ENCODE data around the gene TMEM174.

Gene TMEM174

DNA sequence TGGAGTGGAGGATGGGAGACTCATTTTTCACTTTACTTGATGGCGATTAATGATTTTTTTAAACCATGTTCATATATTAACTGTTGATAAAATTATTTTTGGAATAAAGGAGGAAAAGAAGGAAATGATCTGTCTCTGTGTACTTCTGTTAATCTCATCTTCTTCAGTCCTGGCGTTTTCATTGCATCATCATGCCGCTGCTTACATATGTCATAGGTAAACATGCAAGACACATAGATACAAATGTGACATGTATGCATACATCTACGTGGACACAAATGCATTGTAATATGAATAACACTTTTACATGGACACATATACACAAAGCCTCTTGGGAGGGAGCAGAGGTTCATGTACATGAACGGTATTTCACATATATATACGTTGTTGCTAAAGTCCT is 10.0 kb downstream of the TMEM174 start:
- DNase-seq (ENCODE audit: extremely low read depth, low read depth) = no peak
- TF ChIP-seq, protein P1, sequence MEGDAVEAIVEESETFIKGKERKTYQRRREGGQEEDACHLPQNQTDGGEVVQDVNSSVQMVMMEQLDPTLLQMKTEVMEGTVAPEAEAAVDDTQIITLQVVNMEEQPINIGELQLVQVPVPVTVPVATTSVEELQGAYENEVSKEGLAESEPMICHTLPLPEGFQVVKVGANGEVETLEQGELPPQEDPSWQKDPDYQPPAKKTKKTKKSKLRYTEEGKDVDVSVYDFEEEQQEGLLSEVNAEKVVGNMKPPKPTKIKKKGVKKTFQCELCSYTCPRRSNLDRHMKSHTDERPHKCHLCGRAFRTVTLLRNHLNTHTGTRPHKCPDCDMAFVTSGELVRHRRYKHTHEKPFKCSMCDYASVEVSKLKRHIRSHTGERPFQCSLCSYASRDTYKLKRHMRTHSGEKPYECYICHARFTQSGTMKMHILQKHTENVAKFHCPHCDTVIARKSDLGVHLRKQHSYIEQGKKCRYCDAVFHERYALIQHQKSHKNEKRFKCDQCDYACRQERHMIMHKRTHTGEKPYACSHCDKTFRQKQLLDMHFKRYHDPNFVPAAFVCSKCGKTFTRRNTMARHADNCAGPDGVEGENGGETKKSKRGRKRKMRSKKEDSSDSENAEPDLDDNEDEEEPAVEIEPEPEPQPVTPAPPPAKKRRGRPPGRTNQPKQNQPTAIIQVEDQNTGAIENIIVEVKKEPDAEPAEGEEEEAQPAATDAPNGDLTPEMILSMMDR (IDR thresholded peaks at IDR 0.05; ENCODE audit: low read depth, low read length) = no peak

DNA sequence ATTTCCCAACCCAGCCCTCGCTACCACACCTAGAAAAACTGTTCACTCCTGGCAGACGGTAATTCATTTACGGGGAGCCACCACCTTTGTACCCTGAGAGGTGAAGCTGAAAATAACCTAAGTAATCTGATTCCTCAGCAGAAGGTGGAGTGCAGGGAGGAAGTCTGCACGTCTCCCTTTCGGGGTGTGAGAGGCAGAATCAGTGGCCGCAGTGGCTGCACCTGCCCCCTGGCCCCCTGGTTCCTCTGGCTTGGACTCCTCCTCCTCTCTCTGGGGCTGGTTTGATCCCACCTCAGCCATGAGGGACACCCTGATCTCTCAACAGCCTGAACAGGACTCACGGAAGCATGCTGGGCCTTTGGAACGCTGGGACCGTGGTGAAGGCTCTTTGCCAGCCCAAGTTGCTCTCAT is 10.5 kb downstream of the TMEM174 start:
- DNase-seq (ENCODE audit: extremely low read depth, low read depth) = no peak
- TF ChIP-seq, protein P1 (IDR thresholded peaks at IDR 0.05; ENCODE audit: low read depth, low read length) = no peak

DNA sequence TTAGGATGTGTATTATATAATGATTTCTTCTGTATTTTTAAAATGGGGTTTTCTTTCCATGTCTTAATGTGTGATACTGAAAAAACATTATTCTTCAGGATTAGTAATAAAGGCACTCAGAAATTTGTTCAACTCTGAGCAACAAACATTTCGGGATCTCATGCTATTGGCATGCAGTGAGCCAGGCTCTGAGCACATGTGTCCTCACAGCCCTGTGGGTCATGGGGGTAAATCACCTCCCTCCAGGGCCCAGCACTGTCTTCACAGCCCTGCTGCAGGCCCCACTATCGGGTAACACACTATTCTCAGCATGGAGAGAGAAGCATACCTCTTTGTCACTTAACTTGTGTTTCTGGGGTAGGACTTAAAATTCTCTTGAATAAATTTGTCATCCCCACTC is 14.0 kb downstream of the TMEM174 start:
- DNase-seq (ENCODE audit: extremely low read depth, low read depth) = no peak
- TF ChIP-seq, protein P1 (IDR thresholded peaks at IDR 0.05; ENCODE audit: low read depth, low read length) = no peak

DNA sequence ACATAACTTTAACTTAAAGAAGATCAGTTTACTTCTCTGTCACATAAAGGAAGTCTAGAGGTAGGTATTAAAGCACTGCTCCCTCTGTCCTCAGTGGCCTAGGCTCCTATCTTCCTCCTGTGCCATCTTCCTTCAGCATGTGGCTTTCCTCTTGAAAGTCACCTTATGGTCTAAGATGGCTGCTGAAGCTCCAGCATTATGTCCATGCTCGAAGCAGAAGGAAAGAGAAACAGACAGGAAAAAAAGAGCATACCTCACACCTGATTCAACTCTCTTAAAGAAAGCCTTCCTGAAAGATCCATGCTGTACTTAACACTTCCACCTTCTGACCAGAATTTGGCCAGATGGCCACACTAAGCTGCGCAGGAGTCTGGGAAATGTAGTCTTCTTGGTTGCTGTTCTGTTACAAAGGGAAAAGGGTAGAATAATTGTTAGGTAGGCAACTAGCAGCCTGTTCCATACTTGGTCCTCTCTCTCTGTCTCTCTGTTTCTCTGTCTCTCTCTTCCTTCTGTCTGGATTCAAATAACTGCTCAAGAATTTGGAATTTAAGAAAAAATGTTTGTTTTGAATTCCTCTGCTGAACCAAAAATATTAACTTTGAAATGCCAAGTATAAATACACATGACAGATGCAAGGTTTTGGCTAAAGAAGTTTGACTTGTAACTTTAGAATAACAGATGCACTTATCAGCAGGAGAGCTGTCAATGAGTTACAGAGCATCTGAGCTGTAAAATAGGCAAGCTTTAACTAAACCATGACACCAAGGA is 16.0 kb downstream of the TMEM174 start:
- peak; percentile 49 for DNase-seq (ENCODE audit: extremely low read depth, low read depth)
- TF ChIP-seq, protein P1 (IDR thresholded peaks at IDR 0.05; ENCODE audit: low read depth, low read length) = no peak

DNA sequence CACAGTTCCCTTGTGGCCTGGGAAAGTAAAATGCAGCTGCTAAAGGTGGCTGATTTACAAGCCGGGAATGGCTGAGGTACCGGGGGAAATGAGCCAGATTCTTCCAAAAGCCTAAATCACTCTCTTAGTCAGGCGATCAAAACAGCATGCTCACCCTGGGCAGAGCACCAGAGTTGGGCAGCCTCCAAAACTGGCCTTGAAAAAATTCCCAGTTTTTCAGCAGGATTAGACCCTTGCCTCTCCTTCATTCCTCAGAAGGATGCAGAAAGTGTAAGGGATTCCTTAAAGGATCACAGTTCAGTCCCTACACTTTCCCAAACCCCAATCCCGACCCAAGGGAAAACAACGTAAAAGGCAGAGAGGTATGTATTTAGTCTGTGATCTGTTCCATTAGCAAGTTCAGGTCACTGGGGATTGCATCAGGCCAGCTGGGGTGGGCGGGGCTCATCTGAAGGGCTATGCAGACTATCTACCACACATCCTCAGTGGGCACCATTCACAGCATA is 16.9 kb downstream of the TMEM174 start:
- TF ChIP-seq, protein P1 (IDR thresholded peaks at IDR 0.05; ENCODE audit: low read depth, low read length) = no peak
- DNase-seq (ENCODE audit: extremely low read depth, low read depth) = peak; percentile 73

DNA sequence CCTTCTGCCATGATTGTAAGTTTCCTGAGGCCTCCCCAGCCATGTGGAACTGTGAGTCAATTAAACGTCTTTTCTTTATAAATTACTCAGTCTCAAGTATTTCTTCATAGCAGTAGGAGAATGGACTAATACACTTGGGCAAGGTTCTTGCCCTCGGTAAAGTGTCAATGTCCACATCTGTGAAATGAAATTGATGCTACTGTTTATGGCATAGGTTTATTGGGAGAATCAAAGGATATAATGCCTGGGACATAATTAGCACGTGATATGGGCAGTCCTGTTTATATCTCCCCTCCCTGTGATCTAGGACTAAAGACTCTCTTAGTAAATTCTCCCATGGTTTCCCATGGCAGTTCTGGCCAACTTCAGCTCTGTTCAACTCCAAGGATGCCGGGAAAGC is 19.4 kb downstream of the TMEM174 start:
- DNase-seq (ENCODE audit: extremely low read depth, low read depth) = no peak
- TF ChIP-seq, protein P1 (IDR thresholded peaks at IDR 0.05; ENCODE audit: low read depth, low read length) = no peak

DNA sequence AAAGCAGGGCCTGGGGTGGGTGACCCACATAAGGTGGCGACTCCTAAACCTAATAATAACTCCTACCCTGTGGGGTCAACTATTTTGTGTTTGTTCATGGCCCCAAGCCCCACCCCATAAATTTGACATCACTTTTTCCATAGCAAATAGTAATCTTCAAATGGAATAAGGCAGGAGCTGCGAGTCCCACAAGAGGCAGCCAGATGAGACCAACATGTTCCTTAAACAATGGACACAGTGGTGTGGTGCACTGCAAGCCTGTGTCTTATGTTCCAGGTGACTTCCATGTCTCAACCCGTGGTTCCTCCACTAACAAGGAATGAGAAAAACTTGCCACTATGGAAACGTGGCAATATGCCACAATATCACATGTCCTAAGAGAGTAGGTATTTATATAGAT is 20.6 kb downstream of the TMEM174 start:
- TF ChIP-seq, protein P1 (IDR thresholded peaks at IDR 0.05; ENCODE audit: low read depth, low read length) = no peak
- no peak for DNase-seq (ENCODE audit: extremely low read depth, low read depth)

Measured in AG09319 (cell line).